Activated CD8-positive, alpha-beta memory T cell treated with anti-CD3 and anti-CD28 coated beads, Interleukin-2, amount 50 U/mL, for 4 hours (primary cell): ENCODE data around the gene METTL25B.
A peak's percentile ranks its signal among the peaks of the same experiment; 100 is the strongest.

ENCODE experiments used
- DNase-seq: peaks from one replicate; pipeline ENCODE4 v3.0.0-alpha.2; 2020

The METTL25B gene

GRCh38 chr1:156727926-156728598 lies at the start of gene METTL25B:
Gene METTL25B, plus strand, starts transcription at chr1:156728469. Its CDS starts 636 bp downstream, at chr1:156729105.
- DNase-seq = peak; percentile 64

- DNase-seq = no peak
Observed at GRCh38 chr1:156680056-156680455, 48.2 kb upstream of the METTL25B start.

DNA sequence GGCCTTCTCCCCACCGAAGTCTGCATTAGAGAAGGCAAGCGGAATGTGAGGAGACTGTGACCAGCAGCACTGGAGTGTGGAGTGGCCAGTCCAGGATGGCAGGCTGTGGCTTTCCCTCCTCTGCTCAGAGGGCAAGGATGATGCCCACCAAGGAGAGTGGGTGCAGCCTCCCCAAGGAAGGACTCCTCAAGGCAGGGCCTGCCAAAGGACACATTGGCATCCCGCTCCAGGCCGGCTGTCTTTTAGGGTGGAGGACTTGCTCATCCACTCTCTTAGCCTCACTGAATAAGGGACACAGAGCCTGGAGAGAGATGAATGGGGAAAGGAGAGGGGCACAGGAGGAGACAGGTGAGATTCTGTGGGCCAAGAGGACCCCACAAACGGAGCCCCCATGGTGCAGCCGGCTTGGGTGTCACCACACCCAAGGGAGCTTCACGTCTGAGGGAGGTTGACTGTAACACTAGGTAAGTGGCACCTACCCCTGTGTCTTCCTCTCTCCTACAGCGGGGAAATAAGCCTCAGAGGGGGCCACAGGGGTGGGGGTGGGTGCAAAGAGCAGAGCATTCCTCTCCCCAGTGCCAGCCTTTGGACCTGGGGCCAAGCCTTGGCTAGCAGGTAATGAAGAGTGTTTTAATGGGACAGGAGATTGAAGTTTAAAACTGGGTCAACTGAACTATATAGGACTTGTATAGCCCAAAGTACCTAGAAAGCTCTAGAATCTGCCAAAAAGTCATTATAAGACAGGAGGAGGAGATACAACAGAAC lies 46.9 kb upstream of the METTL25B start:
- DNase-seq = no peak

- no peak for DNase-seq
Observed at GRCh38 chr1:156682166-156682890, 45.9 kb upstream of the METTL25B start.

GRCh38 chr1:156684227-156684782 lies 44.0 kb upstream of the METTL25B start:
- DNase-seq = no peak

- peak; percentile 78 for DNase-seq
Observed at GRCh38 chr1:156689035-156689952, 39.0 kb upstream of the METTL25B start.

GRCh38 chr1:156689953-156690674 lies 38.2 kb upstream of the METTL25B start:
- DNase-seq = no peak

DNA sequence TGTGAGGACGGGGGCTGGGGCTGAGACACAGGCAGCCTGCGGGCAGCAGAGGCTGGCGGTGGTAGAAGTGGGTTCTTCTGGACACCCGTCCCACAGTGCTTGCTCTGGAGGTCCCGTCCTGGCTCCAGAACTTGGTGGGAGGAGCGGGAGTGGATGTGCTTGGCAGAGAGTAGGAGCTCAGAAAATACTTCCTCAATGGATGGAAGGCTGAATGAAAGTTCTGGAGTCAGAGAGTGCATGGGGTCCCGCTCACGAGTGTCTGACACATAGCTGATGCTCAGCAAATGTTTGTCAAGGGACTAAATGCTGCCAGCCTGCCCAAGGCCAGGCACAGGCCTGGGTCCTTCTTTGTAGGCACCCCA lies 37.6 kb upstream of the METTL25B start:
- DNase-seq = no peak

- no peak for DNase-seq
Observed at GRCh38 chr1:156691191-156691590, 37.1 kb upstream of the METTL25B start.

GRCh38 chr1:156691665-156692440 lies 36.4 kb upstream of the METTL25B start:
- DNase-seq = no peak

- no peak for DNase-seq
Observed at GRCh38 chr1:156692441-156692924, 35.8 kb upstream of the METTL25B start.

- no peak for DNase-seq
Observed at GRCh38 chr1:156692925-156693847, 35.1 kb upstream of the METTL25B start.

DNA sequence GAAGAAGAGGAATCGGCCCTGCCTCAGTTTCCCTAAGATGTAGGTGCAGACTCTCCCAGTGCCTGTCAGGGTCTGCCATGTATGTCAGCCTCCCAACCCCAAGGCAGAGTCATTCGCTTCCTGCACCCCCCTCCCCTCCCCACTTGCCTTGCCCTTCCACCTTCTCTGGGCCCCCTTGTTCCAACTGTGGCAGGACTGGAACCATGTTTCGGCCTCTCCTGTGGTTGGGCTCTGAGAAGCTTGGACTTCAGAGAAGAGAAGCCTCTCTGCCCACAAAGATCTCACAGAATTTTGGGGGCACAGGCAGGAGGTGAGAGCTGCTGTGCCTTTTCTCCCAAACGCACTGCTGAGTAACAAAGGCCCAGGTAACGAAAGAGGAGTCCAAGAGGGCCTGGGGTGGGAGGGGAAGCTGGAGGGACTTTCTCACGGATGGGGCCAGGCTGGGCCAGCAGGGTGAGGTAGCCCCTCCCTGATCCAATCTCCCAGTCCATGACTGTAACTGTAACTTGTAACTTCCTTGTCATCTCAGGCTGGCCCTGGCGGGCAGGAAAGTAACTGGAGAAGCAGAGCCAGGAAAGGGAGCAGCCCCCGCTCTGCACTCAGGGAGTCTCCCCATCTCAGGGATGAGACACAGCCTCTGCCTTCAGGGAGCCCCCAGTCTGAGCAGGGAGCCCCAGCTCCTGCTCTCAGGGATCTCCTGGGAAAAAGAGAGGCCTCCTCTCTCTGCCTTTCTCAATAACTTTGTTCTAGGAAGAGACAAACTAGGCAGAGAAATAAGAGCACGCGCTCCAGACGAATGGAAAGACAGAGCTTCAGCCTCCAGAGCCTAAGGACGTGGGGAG lies 34.2 kb upstream of the METTL25B start:
- no peak for DNase-seq

GRCh38 chr1:156694690-156694962 lies 33.6 kb upstream of the METTL25B start:
- no peak for DNase-seq

- DNase-seq = no peak
Observed at GRCh38 chr1:156696755-156697154, 31.5 kb upstream of the METTL25B start.

GRCh38 chr1:156697481-156697880 lies 30.8 kb upstream of the METTL25B start:
- DNase-seq = no peak

- DNase-seq = no peak
Observed at GRCh38 chr1:156698995-156699394, 29.3 kb upstream of the METTL25B start.

DNA sequence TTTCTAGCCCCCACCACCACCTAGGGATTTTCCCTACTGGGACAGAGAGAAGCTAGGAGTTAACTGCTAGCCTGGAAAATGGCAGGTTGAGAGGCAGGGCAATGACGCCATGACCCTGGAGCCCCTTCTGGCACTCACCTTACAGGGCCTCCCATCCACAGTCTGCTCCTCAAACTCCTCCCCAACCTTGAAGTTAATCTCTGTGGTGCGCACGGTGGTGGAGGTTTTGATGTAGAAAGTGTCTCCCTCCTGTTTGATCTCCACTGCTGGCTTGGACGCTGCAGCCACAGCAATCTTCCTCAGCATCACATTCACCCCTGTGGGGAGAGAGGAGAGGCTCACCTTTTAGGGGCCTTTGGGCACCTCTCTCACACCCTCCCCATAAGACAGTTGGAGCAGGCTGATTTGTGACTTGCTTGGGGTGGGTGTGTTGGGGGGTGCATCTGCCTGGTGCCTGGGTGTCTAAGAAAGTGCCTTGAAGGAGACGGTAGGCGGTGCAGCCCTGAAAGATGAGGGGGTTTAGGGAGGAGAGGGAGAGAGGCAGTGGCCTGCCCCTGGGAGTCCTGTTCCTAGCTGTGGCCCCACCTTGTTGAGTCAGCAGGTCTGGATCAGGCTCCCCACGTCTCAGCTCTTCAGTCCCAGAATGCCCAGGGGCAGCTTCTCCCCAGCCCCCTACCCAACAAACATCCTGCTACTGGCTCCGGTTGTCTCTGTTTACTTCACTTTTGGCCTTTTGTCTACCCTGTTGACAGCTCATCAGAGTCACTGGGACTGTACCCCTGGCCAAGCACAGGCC lies 27.3 kb upstream of the METTL25B start:
- DNase-seq = no peak
